ENCODE results near the gene PPP4R3A. TPM values are rescaled to one million over a fixed set of nuclear protein-coding genes. Genes with fewer than 3 reads are reported as not detected.

The PPP4R3A gene
- total and polyA plus RNA-seq, 2 of the 4 experiments (the other 2 are of a cell fraction): 28.2 to 28.9 TPM

- 77 to 100% methylated on average over 2 to 9 of the region's 18 CpGs for WGBS, 2 experiments (ENCODE audit: extremely low coverage in 2 of 2, insufficient read length in 1 of 2)
- H2BK5ac ChIP-seq (ENCODE audit: low read depth, low read length, poor library complexity, severe bottlenecking): no peak overlapping the region
- DNase-seq (no peak), ATAC-seq (ENCODE audit: low read depth) (no peak)
- H2BK20ac ChIP-seq (ENCODE audit: low read depth, low read length): no peak overlapping the region
- intact Hi-C loops (cut with micrococcal nuclease) (no loop called here), dilution Hi-C loops (cut with HindIII; ENCODE audit: low sequenced_read_pairs, unreplicated experiment) (no loop called here), in situ Hi-C loops (cut with MboI; ENCODE audit: low sequenced_read_pairs) (no loop called here)
- no peak overlapping the region for H2AK5ac ChIP-seq (ENCODE audit: low read depth, low read length)
- POLR2A ChIA-PET (ENCODE audit: unreplicated experiment): no interaction called here
- no peaks in the 10 kb centered on the region for H3K36me3 ChIP-seq (ENCODE audit: control insufficient read depth, insufficient read depth, low read length)
- no peak overlapping the region for H2AK9ac ChIP-seq (replicated peaks; ENCODE audit: low read depth, low read length, poor library complexity)
- H3K9me1 ChIP-seq (ENCODE audit: insufficient read depth, low read length): no peaks in the 10 kb centered on the region
- H3K27ac ChIP-seq (ENCODE audit: insufficient read depth, low read length): no peak overlapping the region
- no peak overlapping the region for H3K4me2 ChIP-seq (ENCODE audit: low read depth, low read length)
- no peak overlapping the region for H3K4me3 ChIP-seq (ENCODE audit: insufficient read depth, low read depth, low read length)
- no peaks in the 10 kb centered on the region for H3K79me1 ChIP-seq (ENCODE audit: low read depth in 1 of 2, low read length in 2 of 2)
- H4K8ac ChIP-seq (ENCODE audit: low read depth in 2 of 2, low read length in 2 of 2): no peak overlapping the region
- H4K20me1 ChIP-seq (ENCODE audit: insufficient read depth, low read length): no peaks in the 10 kb centered on the region
- no TSS peak for BruUV-seq (replicated peaks)
- H3K23ac ChIP-seq (ENCODE audit: low read depth, low read length): no peak overlapping the region
- no peak overlapping the region for H3K9ac ChIP-seq (ENCODE audit: low read depth, low read length)
- no peak overlapping the region for H2BK120ac ChIP-seq (ENCODE audit: low read depth, low read length)
- CTCF ChIA-PET: interaction anchor here (0.7 to 1.4 kb wide), 2 partner anchors 10 to 42 kb away, joined by 3 to 4 read pairs; no protein-coding TSS in a partner anchor
- no peaks in the 10 kb centered on the region for H3K9me3 ChIP-seq (ENCODE audit: control insufficient read depth, insufficient read depth, low read length)
- no peak overlapping the region for H3K4ac ChIP-seq (ENCODE audit: low read depth, low read length)
- H3K4me1 ChIP-seq (ENCODE audit: control insufficient read depth, insufficient read depth, low read length): no peaks in the 10 kb centered on the region
- no peak overlapping the region for H4K5ac ChIP-seq (ENCODE audit: low read depth, low read length)
- H2BK15ac ChIP-seq (ENCODE audit: low read depth, low read length): no peak overlapping the region
- TF ChIP-seq FOS (IDR thresholded peaks at IDR 0.05; ENCODE audit: low read depth, low read length) (no peak), CHD1 (IDR thresholded peaks at IDR 0.05; ENCODE audit: low read depth, low read length) (no peak), RFX5 (IDR thresholded peaks at IDR 0.05; ENCODE audit: low read depth, low read length) (no peak)
- no peak overlapping the region for H3K56ac ChIP-seq (ENCODE audit: extremely low read depth, insufficient read depth, low read length)
- no peak overlapping the region for H4K91ac ChIP-seq (ENCODE audit: insufficient read depth, low read depth, low read length)
- no peak overlapping the region for H3K14ac ChIP-seq (replicated peaks; ENCODE audit: low read depth, low read length)
- H3K27me3 ChIP-seq (ENCODE audit: control insufficient read depth, insufficient read depth, low read length): peaks cover 41% of the 10 kb centered on the region
- no peak overlapping the region for H2AFZ ChIP-seq (replicated peaks; ENCODE audit: low read length, poor library complexity)
- no peak overlapping the region for H3K18ac ChIP-seq (ENCODE audit: low read depth, low read length)
Observed at GRCh38 chr14:91415794-91416743, 94.0 kb downstream of the PPP4R3A start.

All from IMR-90 (cell line).